Measurements from ENCODE around the gene RUFY3. TPM values are rescaled to one million over a fixed set of nuclear protein-coding genes. Genes with fewer than 3 reads are reported as not detected.

Gene RUFY3
- total RNA-seq, 1 donor from 2014 or later: 22.9 TPM

DNA sequence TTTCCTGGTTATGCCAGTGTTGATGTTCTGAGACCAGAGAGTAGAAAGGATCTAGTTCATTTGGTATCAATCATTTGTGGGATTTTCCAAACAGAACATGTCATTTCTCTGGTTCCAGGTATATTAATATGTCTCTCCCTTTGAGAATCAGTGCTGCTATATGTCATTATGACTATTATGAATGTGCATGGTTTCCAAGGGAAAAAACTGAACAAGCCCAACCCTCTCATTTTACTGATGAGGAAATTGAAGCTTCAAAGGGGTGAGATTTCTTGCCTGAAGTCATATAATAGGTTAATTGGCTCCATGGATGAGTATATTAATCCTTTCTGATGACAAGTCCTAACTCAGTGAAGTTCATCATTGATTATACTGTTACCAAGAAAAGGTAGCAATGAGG lies 31.9 kb downstream of the RUFY3 start:
- no peak for DNase-seq (ENCODE audit: low read depth)
- TF ChIP-seq, protein P1, sequence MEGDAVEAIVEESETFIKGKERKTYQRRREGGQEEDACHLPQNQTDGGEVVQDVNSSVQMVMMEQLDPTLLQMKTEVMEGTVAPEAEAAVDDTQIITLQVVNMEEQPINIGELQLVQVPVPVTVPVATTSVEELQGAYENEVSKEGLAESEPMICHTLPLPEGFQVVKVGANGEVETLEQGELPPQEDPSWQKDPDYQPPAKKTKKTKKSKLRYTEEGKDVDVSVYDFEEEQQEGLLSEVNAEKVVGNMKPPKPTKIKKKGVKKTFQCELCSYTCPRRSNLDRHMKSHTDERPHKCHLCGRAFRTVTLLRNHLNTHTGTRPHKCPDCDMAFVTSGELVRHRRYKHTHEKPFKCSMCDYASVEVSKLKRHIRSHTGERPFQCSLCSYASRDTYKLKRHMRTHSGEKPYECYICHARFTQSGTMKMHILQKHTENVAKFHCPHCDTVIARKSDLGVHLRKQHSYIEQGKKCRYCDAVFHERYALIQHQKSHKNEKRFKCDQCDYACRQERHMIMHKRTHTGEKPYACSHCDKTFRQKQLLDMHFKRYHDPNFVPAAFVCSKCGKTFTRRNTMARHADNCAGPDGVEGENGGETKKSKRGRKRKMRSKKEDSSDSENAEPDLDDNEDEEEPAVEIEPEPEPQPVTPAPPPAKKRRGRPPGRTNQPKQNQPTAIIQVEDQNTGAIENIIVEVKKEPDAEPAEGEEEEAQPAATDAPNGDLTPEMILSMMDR (conservative IDR thresholded peaks at IDR 0.05; ENCODE audit: low read depth, low read length): no peak
- H3K4me3 ChIP-seq (ENCODE audit: low read depth, low read length): no peak overlapping the region

DNA sequence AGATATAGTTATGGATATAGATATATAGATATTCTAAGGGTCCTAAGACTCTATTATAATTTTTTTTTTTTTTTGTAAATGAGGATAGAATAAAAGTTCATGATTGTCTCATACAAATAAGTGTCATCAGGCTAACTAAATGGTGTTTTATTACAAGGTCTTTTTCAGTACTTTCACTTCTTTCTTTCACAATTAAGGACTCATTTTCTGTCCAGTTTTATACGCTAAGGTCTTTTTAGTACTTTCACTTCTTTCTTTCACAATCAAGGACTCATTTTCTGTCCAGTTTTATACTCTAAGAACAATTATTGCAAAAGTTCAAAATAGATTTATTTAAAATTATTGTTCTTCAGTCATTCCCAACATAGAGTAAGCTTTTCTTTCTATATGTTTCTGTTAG lies 32.7 kb downstream of the RUFY3 start:
- DNase-seq (ENCODE audit: low read depth): no peak

DNA sequence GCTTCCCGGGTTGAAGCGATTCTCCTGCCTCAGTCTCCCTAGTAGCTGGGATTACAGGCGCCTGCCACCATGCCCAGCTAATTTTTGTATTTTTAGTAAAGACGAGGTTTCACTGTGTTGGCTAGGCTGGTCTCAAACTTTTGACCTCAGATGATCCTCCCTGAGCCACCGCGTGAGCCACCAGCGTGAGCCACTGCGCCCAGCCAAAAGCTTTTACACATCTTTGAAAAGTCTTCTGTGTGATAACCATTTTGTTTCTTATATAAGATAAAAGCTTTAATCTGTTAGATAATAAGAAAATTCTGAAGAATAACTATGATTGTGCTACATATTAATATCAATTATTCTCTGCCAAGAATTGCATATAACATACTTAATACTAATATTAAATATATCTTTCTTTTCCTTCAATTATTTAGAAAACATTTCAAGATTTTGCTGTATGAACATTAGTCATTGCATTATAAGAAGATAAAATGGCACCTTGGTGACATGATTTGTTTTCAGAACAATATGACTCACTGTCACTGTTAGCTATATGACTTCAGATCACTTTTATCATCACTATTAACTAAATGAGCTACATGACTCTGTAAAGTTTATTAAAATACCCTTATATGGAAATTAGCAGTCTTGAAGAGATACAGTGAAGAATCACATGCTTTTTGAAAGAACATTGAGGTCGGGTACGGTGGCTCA lies 33.4 kb downstream of the RUFY3 start:
- no peak for DNase-seq (ENCODE audit: low read depth)
- TF ChIP-seq, protein P1 (conservative IDR thresholded peaks at IDR 0.05; ENCODE audit: low read depth, low read length): no peak
- H3K4me3 ChIP-seq (ENCODE audit: low read depth, low read length): no peak overlapping the region

More for the DNA sequence above, 32.7 kb downstream of the RUFY3 start:
- TF ChIP-seq, protein P1 (conservative IDR thresholded peaks at IDR 0.05; ENCODE audit: low read depth, low read length): no peak
- H3K4me3 ChIP-seq (ENCODE audit: low read depth, low read length): no peak overlapping the region

DNA sequence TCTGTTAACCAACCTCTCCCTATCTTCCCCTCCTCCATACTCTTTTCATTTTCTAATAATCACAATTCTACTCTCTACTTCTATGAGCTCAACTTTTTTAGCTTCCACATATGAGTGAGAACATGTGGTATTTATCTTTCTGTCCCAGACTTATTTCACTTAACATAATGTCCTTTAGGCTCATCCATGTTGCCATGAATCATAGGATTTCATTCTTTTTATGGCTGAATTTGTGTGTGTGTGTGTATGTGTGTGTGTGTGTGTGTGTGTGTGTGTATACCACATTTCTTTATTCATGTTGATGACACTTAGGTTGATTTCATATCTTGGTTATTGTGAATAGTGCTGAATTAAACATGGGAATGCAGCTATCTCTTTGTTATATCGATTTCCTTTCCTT lies 37.4 kb downstream of the RUFY3 start:
- no peak for DNase-seq (ENCODE audit: low read depth)
- H3K4me3 ChIP-seq (ENCODE audit: low read depth, low read length): no peak overlapping the region
- TF ChIP-seq, protein P1 (conservative IDR thresholded peaks at IDR 0.05; ENCODE audit: low read depth, low read length): no peak

DNA sequence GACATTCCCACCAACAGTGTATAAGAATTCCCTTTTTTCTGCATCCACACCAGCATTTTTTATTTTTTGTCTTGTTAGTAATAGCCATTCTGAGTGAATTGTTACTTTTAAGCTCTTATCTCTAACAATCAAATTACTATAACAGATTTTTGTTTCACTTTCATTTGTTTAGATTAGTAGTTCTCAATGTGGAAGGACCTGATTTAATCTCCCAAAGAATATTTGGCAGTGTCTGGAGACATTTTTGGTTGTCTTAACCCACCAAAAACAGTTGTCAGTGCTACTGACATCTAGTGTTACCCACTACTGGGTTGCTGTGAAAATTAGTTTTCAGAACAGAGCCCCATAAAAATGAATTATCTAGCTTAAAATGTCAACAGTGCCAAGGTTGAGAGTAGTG lies 37.9 kb downstream of the RUFY3 start:
- DNase-seq (ENCODE audit: low read depth): no peak
- no peak overlapping the region for H3K4me3 ChIP-seq (ENCODE audit: low read depth, low read length)
- TF ChIP-seq, protein P1 (conservative IDR thresholded peaks at IDR 0.05; ENCODE audit: low read depth, low read length): no peak

DNA sequence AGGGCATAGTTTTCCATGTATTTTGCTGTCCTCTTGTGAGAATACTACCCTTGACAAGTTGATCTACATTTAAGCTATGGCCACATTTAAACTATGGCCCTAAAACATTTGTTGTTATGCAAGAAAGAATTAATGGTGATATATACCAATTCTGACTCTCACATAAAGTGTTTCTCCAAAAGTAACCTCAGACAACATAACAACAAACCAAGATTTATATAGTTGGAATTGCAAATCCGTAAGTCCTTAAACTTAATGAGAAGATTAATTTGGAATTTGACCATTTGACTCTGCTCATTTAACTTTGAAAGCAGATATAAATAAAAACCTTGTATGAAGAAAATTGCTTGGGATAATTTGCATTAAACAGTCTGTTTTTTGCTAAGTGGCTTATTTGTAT lies 38.9 kb downstream of the RUFY3 start:
- DNase-seq (ENCODE audit: low read depth): no peak
- TF ChIP-seq, protein P1 (conservative IDR thresholded peaks at IDR 0.05; ENCODE audit: low read depth, low read length): no peak
- no peak overlapping the region for H3K4me3 ChIP-seq (ENCODE audit: low read depth, low read length)

DNA sequence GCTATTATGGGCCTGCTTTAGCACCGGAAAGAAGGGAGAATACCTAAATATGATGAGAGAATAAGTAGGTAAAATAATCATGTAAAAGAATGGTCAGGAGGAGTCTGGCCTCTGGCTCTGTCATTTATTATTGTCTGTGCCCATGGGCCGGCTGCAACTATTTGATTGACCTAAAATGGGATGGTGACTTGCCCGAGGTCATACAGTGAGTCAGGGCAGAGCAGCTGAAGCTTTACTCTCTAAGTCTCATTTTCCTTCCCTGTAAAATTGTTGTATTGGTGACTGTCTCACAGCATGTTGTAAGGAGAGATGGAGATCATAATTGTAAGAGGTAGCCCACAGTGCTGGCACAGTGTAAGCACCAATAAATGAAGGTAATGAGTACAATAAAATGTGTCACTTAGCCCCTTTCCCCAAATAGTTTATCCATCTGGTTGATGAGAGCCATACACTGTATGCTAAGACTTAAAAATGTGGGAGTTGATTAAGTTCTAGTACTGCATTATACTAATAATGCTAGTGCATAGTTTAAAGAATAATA lies 39.6 kb downstream of the RUFY3 start:
- TF ChIP-seq, protein P1 (conservative IDR thresholded peaks at IDR 0.05; ENCODE audit: low read depth, low read length): no peak
- DNase-seq (ENCODE audit: low read depth): no peak
- no peak overlapping the region for H3K4me3 ChIP-seq (ENCODE audit: low read depth, low read length)

Measured in epithelial cell of proximal tubule (primary cell).